Testis (tissue), 3 donors: ENCODE data around the gene RNF212. TPM values are rescaled to one million over a fixed set of nuclear protein-coding genes. Genes with fewer than 3 reads are reported as not detected.

Experiments used
- DNase-seq: peaks from one replicate; pipeline ENCODE4 v3.0.0-alpha.2; 2019
- H3K27ac ChIP-seq, 2 donors: fragments of 200-600 bp; sonication (generic); one replicate each; pipeline ENCODE4 v1.5.1; 2019
- H3K27me3 ChIP-seq: fragments of 200-600 bp; sonication (generic); one replicate; pipeline ENCODE4 v1.5.1; 2019
- H3K36me3 ChIP-seq: fragments of 200-600 bp; sonication (generic); one replicate; pipeline ENCODE4 v1.5.1; 2017; ENCODE audit warnings: low read depth; ENCODE audit errors: missing control alignments
- H3K4me1 ChIP-seq: fragments of 200-600 bp; sonication (generic); one replicate; pipeline ENCODE4 v1.5.1; 2019
- H3K4me3 ChIP-seq, 2 donors: fragments of 200-600 bp; sonication (generic); one replicate each; pipeline ENCODE4 v1.5.1; 2017 to 2019
- H3K9me3 ChIP-seq: fragments of 200-600 bp; sonication (generic); one replicate; pipeline ENCODE4 v1.5.1; 2017
- POLR2A ChIP-seq: fragments of 450-650 bp; IDR thresholded peaks from one replicate; pipeline ENCODE4 v1.6.1; 2017; ENCODE audit warnings: antibody characterized with exemption, mild to moderate bottlenecking, moderate library complexity
- WGBS, 2 donors: methylation state at CpG; one replicate each; pipeline ENCODE4 v1.1.5; 2018; 5-methylcytosine and 5-hydroxymethylcytosine counted together
- intact Hi-C: fragments of 100-400 bp; cut with DNase I; formaldehyde crosslinking; loops from one replicate; pipeline ENCODE4 v1.15.1; 2023; ENCODE audit warnings: low total_unique reads
- polyA plus RNA-seq: library from polyadenylated mRNA; stranded (reverse); fragments of 350-450 nt; fragmentation: Illumina TruSeq; extraction: RNeasy Lipid Tissue Mini Kit (QIAGEN cat#74804); gene quantifications from one replicate; pipeline ENCODE4 v1.2.3, GENCODE V29; 2014; ENCODE audit warnings: low read depth, low replicate concordance; ENCODE audit not compliant: insufficient read depth
- total RNA-seq, 2 donors: library from RNA; depleted of rRNA; stranded (reverse); fragments of >200 nt; gene quantifications; one replicate each; pipeline ENCODE4 v1.2.3, GENCODE V29; 2016
- TF ChIP-seq, protein P1 (sequence below), 3 experiments: fragments of 450-650 bp in 2 of 3; fragments of 200-600 bp in 1 of 3; sonication (generic) in 1 of 3; IDR thresholded peaks; one replicate each; pipeline ENCODE4 v1.5.1; 2016 to 2019; ENCODE audit warnings: antibody characterized with exemption in 3 of 3, mild to moderate bottlenecking in 2 of 3, moderate library complexity in 1 of 3

RNF212 gene
- total and polyA plus RNA-seq, 3 donors from 2014 or later: 21.0 to 40.3 (median 33.6) TPM

- 46 to 49% methylated on average over 20 to 24 of the region's 24 CpGs for WGBS, 2 donors
- peak; percentile 14 for DNase-seq
- H3K9me3 ChIP-seq: no peaks in the 10 kb centered on the region
Measured at GRCh38 chr4:1053080-1053661, 60.2 kb downstream of the RNF212 start.

DNA sequence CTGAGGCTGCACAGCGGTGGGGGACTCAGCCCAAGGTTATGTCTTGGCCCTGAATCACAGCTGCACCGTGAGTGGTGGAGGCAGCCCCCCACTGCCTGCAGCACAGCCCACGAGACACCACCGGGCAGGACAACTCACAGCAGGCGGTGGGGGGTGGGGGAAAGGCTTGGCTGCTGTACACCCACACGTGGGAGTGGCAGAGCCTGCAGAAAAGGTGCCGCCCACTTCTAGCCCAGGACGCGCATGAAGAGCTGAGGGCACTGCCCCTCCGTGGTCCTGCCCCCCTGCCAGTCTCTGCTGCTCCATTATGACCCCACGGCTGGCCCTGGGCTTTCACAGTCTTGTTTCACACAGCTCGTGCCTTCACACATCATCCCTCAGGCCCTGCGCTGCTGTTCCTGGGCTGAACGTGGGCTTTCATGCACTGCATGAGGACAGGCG, 61.1 kb downstream of the RNF212 start:
- 41 to 57% methylated on average over 1 to 15 of the region's 15 CpGs for WGBS, 2 donors
- H3K4me1 ChIP-seq: no peaks in the 10 kb centered on the region
- H3K36me3 ChIP-seq: no peaks in the 10 kb centered on the region
- H3K27ac ChIP-seq: no peak overlapping the region
- peak; percentile 13 for DNase-seq
- intact Hi-C loops: no loop called here
- H3K9me3 ChIP-seq: no peaks in the 10 kb centered on the region
- no peak overlapping the region for H3K4me3 ChIP-seq
- TF ChIP-seq, protein P1, sequence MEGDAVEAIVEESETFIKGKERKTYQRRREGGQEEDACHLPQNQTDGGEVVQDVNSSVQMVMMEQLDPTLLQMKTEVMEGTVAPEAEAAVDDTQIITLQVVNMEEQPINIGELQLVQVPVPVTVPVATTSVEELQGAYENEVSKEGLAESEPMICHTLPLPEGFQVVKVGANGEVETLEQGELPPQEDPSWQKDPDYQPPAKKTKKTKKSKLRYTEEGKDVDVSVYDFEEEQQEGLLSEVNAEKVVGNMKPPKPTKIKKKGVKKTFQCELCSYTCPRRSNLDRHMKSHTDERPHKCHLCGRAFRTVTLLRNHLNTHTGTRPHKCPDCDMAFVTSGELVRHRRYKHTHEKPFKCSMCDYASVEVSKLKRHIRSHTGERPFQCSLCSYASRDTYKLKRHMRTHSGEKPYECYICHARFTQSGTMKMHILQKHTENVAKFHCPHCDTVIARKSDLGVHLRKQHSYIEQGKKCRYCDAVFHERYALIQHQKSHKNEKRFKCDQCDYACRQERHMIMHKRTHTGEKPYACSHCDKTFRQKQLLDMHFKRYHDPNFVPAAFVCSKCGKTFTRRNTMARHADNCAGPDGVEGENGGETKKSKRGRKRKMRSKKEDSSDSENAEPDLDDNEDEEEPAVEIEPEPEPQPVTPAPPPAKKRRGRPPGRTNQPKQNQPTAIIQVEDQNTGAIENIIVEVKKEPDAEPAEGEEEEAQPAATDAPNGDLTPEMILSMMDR (IDR thresholded peaks at IDR 0.05): no peak
- no peak for TF ChIP-seq POLR2A
- no peaks in the 10 kb centered on the region for H3K27me3 ChIP-seq

More at GRCh38 chr4:1053080-1053661, 60.2 kb downstream of the RNF212 start:
- Histone ChIP-seq H3K27ac (no peak overlapping the region), H3K27me3 (no peaks in the 10 kb centered on the region), H3K4me3 (no peak overlapping the region), H3K36me3 (no peaks in the 10 kb centered on the region), H3K4me1 (no peaks in the 10 kb centered on the region)
- TF ChIP-seq, protein P1 (IDR thresholded peaks at IDR 0.05): no peak
- TF ChIP-seq POLR2A: no peak
- intact Hi-C loops: no loop called here

GRCh38 chr4:1051472-1051871, 61.9 kb downstream of the RNF212 start:
- TF ChIP-seq POLR2A: no peak
- TF ChIP-seq, protein P1 (IDR thresholded peaks at IDR 0.05): no peak
- no peak for DNase-seq
- intact Hi-C loops: no loop called here
- Histone ChIP-seq H3K27me3 (no peaks in the 10 kb centered on the region), H3K36me3 (no peaks in the 10 kb centered on the region), H3K9me3 (no peaks in the 10 kb centered on the region), H3K27ac (no peak overlapping the region), H3K4me3 (no peak overlapping the region), H3K4me1 (peaks cover 4% of the 10 kb centered on the region)
- 85 to 87% methylated on average over 9 of the region's 9 CpGs for WGBS, 2 donors

DNA sequence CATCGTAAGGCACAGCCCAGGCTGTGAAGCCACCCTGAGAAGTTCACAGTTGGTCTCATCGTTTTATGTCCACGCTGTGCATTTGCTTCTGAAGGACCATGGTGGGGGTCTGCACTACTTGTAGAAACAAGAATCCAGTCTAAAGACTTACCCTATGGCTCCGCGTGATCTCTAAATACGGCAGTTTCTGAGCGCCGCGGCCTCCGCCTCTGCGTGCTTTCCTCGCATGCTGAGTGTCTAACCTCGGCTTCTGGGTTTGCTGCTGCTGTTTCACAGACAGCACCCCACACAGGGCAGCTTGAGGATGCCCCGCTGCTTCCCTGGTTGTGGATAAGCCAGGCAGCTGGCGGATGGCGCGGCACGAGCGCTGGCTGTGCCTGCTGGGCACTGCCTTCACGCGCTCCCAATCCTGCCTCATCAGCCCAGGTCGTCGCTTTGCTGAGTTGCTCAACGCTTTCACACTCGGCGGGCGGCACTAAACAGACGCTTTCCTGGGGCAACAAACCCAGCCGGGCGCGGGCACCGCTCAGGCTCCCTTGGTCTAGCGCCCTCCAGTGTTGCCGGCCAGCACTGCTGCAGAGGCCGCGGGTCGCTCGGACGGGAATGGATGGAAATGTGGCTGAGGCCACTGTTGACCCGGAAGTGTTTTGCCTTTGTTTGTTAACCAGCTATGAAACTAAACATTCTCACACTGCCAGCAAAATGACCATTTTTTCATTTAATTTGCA, 62.7 kb downstream of the RNF212 start:
- intact Hi-C loops: no loop called here
- no peak for TF ChIP-seq POLR2A
- TF ChIP-seq, protein P1 (IDR thresholded peaks at IDR 0.05): no peak
- no peaks in the 10 kb centered on the region for H3K27me3 ChIP-seq
- H3K4me3 ChIP-seq: no peak overlapping the region
- no peak overlapping the region for H3K27ac ChIP-seq
- WGBS, 2 donors: 75 to 76% methylated on average over 40 of the region's 40 CpGs
- no peaks in the 10 kb centered on the region for H3K36me3 ChIP-seq
- H3K9me3 ChIP-seq: no peaks in the 10 kb centered on the region
- H3K4me1 ChIP-seq: peaks cover 4% of the 10 kb centered on the region
- DNase-seq: no peak
